ENCODE measurements around the gene APAF1. TPM values are rescaled to one million over a fixed set of nuclear protein-coding genes. Genes with fewer than 3 reads are reported as not detected.

APAF1 gene
- total and polyA plus RNA-seq, 4 donors: 1.9 to 11.6 (median 6.6) TPM

DNA sequence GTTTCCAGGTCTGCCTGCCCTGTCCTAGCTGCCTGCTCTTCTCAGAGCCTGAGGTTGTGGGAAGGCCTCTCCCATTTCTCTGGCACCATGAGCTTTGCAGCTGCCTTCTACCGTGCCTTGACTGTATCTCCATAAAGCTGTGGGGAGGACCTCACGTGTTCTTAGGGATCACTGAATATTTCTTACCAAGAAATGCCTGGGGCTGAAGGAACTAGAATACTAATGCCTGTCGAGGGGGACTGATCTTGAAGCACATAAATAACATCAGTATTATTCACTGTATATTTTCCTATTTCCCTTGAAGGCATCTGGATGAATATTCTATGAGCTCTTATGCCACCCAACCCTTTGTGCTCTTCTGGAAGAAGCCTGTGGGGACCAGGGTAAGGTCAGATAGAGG is 103.4 kb downstream of the APAF1 start (continued):
- TF ChIP-seq, protein P1, sequence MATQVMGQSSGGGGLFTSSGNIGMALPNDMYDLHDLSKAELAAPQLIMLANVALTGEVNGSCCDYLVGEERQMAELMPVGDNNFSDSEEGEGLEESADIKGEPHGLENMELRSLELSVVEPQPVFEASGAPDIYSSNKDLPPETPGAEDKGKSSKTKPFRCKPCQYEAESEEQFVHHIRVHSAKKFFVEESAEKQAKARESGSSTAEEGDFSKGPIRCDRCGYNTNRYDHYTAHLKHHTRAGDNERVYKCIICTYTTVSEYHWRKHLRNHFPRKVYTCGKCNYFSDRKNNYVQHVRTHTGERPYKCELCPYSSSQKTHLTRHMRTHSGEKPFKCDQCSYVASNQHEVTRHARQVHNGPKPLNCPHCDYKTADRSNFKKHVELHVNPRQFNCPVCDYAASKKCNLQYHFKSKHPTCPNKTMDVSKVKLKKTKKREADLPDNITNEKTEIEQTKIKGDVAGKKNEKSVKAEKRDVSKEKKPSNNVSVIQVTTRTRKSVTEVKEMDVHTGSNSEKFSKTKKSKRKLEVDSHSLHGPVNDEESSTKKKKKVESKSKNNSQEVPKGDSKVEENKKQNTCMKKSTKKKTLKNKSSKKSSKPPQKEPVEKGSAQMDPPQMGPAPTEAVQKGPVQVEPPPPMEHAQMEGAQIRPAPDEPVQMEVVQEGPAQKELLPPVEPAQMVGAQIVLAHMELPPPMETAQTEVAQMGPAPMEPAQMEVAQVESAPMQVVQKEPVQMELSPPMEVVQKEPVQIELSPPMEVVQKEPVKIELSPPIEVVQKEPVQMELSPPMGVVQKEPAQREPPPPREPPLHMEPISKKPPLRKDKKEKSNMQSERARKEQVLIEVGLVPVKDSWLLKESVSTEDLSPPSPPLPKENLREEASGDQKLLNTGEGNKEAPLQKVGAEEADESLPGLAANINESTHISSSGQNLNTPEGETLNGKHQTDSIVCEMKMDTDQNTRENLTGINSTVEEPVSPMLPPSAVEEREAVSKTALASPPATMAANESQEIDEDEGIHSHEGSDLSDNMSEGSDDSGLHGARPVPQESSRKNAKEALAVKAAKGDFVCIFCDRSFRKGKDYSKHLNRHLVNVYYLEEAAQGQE (IDR thresholded peaks at IDR 0.05): no peak
- TF ChIP-seq HNF4A (conservative IDR thresholded peaks at IDR 0.05) (no peak), FOXA2 (IDR thresholded peaks at IDR 0.05) (no peak)

DNA sequence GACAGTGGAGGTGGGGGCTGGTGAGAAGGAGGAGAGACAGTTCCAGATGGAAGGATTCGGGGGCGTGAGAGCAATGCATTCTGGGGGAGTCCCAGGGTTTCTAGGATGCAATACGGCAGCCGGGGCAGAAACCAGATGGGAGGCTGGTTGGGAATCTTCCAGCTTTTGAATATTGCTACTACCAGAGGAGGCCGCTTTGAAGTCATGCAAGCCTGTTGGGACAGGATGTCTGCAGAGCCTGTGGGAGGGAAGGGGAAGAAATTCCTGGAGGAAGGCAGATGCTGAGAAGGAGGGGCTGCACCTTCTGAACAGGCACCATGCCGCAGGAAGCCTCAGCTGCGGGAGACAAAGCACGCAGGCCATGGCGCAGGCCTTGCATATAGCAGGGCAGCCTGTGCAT is 105.4 kb downstream of the APAF1 start:
- DNase-seq (ENCODE audit: low spot score): no peak

DNA sequence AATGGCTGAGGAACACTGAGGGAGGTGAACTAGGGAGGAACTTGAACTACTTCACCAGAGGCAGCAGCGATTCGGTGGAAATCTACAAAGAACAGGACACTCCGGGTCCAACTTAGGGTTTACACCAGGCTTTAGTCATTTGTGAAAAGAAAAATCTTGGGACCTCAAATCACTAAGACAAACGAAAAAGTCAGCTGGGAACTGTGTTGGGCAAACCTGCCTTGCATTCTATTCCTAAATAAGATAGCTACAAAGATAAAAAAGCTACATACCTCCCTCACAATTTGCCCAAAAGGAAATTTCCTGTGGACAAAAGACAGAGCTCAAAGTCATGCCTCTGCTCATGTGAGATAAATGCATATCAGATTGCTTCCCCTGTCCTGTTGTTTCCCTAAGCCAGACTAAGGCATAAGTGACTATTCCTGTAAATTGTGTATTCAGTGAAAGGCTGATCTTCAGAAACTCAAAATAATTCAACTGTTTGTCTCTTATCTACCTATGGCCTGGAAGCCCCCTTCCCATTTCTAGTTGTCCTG is 106.6 kb downstream of the APAF1 start:
- peaks cover 0 to 5% (median 0%) of the 10 kb centered on the region in 4 donors for H3K27me3 ChIP-seq (ENCODE audit: control insufficient read depth in 4 of 4, insufficient read depth in 4 of 4, low read length in 3 of 4)

More for the DNA sequence above, 105.4 kb downstream of the APAF1 start:
- H3K9ac ChIP-seq (ENCODE audit: low read depth in 1 of 2, low read length in 2 of 2): no peak overlapping the region
- peaks cover 0 to 9% (median 4%) of the 10 kb centered on the region in 4 donors for H3K27me3 ChIP-seq (ENCODE audit: control insufficient read depth in 4 of 4, insufficient read depth in 4 of 4, low read length in 3 of 4)
- no peak overlapping the region for H3K27ac ChIP-seq (ENCODE audit: low read depth in 1 of 2, low read length in 2 of 2)
- H3K36me3 ChIP-seq (ENCODE audit: control insufficient read depth in 4 of 4, insufficient read depth in 3 of 4, low read depth in 1 of 4, low read length in 3 of 4): no peaks in the 10 kb centered on the region
- no peak for TF ChIP-seq YY1 (IDR thresholded peaks at IDR 0.05)
- no peak overlapping the region for H3K4me3 ChIP-seq (ENCODE audit: low read depth in 1 of 3, low read length in 3 of 3)
- H3K4me1 ChIP-seq (ENCODE audit: control insufficient read depth in 4 of 4, insufficient read depth in 4 of 4, low read length in 3 of 4): peaks cover 0 to 8% (median 6%) of the 10 kb centered on the region in 4 donors
- no peaks in the 10 kb centered on the region for H3K9me3 ChIP-seq (ENCODE audit: control insufficient read depth in 4 of 4, low read length in 3 of 4)
- 83% methylated on average over 9 of the region's 9 CpGs for WGBS

More for the DNA sequence above, 106.6 kb downstream of the APAF1 start:
- DNase-seq (ENCODE audit: low spot score): no peak
- no peaks in the 10 kb centered on the region for H3K36me3 ChIP-seq (ENCODE audit: control insufficient read depth in 4 of 4, insufficient read depth in 3 of 4, low read depth in 1 of 4, low read length in 3 of 4)
- H3K9me3 ChIP-seq (ENCODE audit: control insufficient read depth in 4 of 4, low read length in 3 of 4): no peaks in the 10 kb centered on the region
- TF ChIP-seq, protein P1 (IDR thresholded peaks at IDR 0.05): no peak
- TF ChIP-seq FOXA2 (IDR thresholded peaks at IDR 0.05) (no peak), TAF1 (conservative IDR thresholded peaks at IDR 0.05) (no peak), FOXA1 (IDR thresholded peaks at IDR 0.05) (no peak)
- H3K9ac ChIP-seq (ENCODE audit: low read depth in 1 of 2, low read length in 2 of 2): no peak overlapping the region
- no peaks in the 10 kb centered on the region for H3K4me1 ChIP-seq (ENCODE audit: control insufficient read depth in 4 of 4, insufficient read depth in 4 of 4, low read length in 3 of 4)
- WGBS: 80% methylated on average over 4 of the region's 4 CpGs
- H3K27ac ChIP-seq (ENCODE audit: low read depth in 1 of 2, low read length in 2 of 2): no peak overlapping the region
- H3K4me3 ChIP-seq (ENCODE audit: low read depth in 1 of 3, low read length in 3 of 3): no peak overlapping the region

Data from liver (tissue), 9 donors.